ENCODE measurements around the gene TEX101.
"Not testable (repeated sequence)": the region's sequence is repeated elsewhere in the genome, so short reads cannot be mapped to it uniquely, and the experiment has no call there.

- TF ChIP-seq ZNF629 (tag by site-specific recombination; IDR thresholded peaks at IDR 0.05); SALL2 (tag by site-specific recombination; IDR thresholded peaks at IDR 0.05; ENCODE audit: borderline replicate concordance); CTCF (tag by site-specific recombination; IDR thresholded peaks at IDR 0.05); ZNF621 (tag by site-specific recombination; IDR thresholded peaks at IDR 0.05); ZNF138 (tag by site-specific recombination; IDR thresholded peaks at IDR 0.05; ENCODE audit: borderline replicate concordance): not testable (repeated sequence)
Measured at GRCh38 chr19:43444091-43444490, 29.4 kb downstream of the TEX101 start.

Data from HEK293 (cell line).